Activated T-cell treated with anti-CD3 and anti-CD28 coated beads, Interleukin-2, amount 50 U/mL, for 1 hour (primary cell): Measurements from ENCODE around the gene VMAC.

Experiments used
- DNase-seq: peaks from one replicate; pipeline ENCODE4 v3.0.0-alpha.2; 2020

Gene VMAC

DNA sequence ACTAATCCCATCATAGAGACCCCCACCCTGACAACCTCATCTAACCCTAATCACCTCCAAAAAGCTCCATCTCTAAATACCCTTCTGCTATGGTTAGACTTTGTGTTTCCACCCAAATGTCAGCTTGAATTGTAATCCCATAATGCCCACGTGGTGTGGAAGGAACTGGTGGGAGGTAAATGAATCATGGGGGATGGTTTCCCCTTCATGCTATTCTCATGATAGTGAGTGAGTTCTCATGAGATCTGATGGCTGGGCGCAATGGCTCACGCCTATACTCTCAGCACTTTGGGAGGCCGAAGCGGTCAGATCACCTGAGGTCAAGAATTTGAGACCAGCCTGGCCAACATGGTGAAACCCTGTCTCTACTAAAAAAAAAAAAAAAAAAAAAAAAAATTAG is 2.6 kb downstream of the VMAC start:
- DNase-seq: no peak

DNA sequence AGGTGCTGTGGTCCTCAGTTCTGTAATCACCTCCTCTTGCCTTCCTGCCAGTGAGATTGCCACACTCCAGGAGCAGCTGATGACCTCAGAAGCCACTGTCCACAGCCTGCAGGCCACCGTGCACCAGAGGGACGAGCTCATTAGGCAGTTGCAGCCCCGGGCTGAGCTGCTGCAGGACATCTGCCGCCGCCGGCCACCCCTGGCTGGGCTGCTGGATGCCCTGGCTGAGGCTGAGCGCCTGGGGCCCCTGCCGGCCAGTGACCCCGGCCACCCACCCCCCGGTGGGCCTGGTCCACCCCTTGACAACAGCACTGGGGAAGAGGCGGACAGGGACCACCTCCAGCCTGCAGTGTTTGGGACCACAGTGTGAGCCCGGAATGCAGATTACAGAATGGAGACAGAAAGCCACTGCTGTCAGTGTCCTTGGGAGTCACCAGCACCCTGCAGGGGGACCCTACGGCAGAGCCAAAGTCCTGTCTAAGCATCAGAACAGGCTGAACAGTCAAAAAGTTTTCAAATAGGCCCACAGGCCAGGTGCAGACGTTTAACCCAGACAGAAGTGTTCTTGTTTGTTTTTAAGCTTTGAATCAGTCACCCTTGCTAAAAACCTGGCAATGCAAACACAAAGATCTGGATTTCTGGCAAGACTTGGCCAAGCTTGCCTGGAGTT is 4.2 kb downstream of the VMAC start:
- DNase-seq: no peak

DNA sequence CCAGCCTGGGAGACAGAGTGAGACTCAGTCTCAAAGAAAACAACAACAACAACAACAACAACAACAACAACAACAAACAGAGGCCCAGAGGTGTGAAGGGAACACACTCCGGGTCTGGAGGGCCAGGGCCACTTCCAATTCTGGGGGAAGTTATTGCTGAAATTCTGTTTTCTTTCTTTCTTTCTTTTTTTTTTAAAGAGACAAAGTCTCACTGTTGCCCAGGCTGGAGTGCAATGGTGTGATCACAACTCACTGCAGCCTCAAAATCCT is 5.9 kb downstream of the VMAC start:
- DNase-seq: no peak

DNA sequence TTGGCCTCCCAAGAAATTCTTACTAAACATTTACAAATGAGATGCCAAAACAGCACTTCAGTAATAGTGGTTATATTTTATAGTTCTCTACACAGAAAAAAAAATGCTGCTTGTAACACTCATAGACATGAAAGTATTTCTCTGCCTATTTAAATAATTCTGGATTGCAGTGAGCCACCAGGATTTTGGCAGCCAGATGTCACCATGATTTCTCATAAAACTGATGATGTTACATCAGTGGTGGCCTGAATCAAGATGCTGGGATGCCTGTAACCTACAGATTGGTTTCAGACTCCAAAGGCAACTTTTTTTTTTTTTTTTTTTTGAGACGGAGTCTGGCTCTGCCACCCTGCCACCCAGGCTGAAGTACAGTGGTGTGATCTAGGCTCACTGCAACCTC is 6.7 kb downstream of the VMAC start:
- no peak for DNase-seq

DNA sequence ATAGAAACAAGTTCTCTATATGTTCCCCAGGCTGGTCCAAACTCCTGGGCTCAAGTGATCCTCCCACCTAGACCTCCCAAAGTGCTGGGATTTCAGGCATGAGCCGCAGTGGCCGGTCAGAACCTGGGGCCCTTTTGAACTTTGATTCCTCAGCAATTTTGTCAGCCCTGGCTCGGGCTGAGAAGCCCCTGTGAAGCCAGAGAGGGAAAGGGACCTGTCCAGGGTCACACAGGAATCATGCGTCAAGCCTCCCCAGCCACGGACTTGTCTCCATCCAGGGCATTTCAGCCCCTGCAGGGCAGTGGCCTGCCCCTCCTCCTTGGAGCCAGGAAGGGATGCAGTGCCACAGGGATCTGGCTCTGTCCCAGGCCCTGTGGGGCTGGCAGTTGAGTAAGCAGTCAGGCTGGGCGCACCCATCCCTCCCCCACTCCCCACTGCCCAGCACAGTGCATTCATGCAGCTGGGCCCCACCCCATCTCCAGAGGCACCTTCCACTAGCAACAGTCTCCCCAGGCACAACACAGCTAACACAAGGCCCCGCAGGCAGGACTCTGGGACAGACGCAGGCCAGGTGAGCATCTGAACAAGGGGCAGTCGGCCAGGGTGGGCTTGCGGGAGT is 9.2 kb downstream of the VMAC start, which contains the start of gene CAPS:
Gene CAPS, plus strand, starts transcription at position 516 of the 619 bp plus-strand sequence. CDS start 153 bp downstream, outside the sequence.
- no peak for DNase-seq

DNA sequence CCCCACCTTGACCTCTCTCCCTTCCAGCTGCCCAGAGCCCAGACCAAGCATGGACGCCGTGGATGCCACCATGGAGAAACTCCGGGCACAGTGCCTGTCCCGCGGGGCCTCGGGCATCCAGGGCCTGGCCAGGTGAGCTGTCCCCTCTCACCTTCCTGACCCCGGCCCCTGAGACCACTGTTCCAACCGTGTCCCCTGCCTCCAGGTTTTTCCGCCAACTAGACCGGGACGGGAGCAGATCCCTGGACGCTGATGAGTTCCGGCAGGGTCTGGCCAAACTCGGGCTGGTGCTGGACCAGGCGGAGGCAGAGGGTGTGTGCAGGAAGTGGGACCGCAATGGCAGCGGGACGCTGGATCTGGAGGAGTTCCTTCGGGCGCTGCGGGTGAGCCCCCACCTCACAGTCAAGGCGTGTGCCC is 9.7 kb downstream of the VMAC start:
- no peak for DNase-seq

DNA sequence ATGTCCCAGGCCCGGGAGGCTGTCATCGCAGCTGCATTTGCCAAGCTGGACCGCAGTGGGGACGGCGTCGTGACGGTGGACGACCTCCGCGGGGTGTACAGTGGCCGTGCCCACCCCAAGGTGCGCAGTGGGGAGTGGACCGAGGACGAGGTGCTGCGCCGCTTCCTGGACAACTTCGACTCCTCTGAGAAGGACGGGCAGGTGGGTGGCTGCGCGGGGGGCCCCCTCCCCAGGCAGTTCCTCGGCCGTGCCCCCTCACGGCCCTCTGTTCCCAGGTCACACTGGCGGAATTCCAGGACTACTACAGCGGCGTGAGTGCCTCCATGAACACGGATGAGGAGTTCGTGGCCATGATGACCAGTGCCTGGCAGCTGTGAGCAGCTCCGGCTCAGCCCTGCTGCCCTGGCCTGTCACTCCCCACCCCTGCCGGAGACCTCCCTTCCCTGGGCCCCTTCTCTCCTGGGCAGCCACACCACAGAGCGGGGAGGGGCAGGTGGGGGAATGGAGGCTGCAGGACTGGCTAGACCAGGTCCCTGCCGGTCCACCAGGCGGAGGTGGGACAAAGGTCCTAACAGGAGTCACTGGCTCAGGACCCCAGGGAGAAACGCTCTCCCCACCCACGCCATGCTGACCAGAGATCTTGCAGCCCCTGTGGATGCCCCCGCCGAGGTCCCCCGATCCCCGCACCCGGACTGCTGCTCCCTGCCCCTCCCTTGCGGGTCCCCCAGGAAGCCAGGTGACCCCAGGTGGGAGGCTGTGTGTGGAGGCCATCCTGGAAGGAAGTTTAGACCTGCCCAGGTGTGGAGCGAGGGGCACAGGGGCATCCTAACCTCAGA is 10.5 kb downstream of the VMAC start:
- no peak for DNase-seq

DNA sequence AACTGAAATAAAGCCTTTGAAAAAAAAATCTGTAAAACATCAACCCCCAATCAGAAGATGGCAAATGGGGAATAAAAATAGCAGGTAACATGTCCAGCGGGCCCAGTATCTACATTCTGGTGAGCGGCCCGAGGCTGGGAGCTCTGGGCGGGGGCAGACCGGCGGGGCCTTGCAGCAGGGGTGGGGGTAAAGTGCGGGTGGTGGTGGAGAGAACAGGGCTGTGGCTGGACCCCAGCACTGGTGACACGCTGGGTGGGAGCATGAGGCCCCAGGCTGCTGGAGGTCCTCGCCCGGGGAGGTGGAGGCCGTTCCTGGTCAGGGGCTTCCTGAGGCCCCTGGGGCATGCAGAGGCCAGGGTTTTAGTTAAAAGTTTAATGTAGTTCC is 11.1 kb downstream of the VMAC start:
- DNase-seq: no peak

DNA sequence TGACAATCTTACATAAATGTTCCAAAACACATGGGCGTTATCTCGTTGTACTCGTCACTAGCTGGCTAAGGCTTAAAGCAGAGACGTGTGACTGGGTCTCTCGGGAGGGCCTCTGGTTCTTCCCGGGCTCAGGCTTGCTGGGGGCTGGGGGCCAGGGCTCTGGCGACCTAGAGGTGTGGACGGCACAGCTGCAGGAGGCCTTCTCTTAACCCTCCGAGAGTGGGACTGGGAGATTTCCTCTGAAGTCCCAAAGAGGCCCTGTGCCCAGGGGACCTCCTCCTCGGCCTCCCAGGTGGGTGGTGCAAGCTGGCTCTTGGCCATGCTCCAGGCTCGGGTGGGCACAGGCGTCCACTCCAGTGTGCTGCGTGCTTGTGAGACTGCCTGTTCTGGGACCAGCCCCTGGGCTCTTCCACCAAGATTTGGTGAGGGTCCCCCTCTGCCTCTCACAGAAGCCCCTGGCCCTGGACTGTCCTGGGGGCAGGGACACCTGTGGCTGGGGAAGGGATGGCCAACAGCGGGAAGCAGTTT is 11.6 kb downstream of the VMAC start:
- no peak for DNase-seq

DNA sequence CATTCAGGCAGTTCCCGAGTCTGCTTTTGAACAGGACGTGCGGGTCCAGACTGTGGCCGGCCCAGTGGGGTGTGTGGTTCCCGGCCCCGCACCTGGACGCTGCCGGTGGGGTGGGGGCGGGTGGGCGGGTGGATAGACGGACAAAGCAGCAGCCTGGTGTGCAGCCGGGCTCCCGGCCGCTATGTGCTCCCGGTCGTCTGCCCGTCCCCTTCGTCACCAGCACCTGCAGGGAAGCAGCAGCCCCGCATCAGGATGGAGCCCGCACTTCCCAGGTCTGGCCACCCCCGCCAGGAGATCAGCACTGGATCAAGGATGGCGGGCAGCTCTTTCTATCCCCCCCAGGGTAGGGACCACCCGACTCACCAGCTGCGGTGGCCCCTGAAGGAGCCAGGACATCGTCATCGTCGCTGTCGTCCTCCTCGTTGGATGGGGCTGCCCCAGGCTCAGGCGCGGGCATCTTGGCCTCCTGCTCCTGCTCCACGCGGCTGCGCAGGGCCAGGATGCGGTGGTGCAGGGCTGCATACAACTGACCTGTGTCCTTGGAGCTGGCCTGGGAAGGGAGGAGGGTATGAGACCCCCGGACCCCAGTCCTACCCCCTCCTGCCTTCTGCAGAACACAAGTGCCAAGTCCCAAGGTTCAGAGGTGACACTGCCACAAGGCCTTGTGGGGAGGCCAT is 12.9 kb downstream of the VMAC start:
- DNase-seq: no peak

DNA sequence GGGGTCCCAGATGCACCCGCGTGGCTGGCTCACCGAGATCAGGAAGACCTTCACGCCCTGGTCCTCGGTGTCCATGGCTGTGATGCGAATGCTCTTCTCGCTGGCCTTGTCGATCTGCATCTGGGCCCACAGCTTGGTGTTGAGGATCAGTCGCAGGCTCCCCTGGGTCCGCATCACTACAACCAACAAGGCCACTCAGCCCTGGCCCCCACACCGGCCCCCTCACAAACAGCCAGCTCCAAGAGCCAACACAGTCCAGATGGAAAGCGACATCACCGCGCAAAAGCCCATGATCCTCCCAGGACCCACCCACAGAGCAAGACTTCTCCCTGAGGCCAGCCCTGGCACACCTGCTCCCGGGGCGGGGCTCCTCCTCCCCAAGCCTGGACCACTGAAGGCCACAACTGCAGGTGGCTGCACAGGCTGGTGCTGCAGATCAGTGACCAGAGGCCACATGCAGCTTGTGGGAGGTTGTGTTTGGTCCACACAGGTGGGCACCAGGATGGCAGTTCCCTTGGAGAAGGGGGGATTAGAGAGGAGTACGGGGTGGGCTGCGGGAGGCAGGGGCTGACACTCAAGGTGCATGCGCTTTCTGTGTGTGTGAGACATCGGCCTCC is 13.9 kb downstream of the VMAC start:
- DNase-seq: no peak

DNA sequence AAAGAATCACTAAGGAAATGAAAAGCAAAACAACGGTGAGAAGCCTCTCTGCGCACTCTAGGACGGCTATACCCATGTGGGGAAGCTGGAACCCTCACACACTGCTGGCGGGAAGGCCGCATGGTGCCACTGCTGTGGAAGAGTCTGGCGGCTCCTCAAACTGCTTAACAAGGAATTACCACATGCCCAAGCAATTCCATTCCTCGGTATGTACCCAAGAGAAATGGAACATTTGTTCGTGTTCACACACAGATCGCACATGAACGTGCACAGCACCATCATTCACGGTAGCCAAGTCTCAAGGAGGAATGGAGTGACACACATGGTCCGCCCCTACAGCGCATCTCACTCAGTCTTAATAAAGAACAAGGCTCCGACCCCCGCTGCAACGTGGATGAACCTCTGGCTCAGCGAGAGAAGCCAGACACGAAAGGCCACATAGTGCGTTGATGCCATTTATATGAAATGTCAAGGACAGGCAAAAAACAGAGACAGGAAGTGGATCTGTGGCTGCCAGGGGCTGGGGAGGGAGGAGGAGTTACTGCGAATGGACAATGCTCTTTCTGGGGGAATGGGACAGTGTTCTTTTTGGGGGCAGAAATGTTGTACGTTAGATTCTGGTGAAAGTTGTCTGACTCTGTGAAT is 17.0 kb downstream of the VMAC start:
- DNase-seq: no peak

DNA sequence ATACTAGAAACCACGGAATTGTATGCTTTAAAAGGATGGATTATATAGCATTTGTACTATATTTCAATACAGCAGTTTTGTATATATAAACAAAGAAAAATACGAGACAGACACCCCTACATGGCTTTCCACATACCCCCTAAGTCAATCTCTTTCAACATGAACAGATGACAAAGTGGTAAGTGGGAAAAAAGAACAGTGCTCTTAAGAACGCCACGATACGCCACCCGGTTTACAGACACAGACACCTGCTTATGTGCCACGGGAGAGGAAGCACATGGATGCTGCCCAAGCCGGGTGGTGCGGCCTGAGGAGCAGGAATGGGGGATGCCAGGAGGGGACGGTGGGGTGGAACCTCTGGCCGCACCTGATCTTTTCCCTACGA is 17.5 kb downstream of the VMAC start:
- no peak for DNase-seq

DNA sequence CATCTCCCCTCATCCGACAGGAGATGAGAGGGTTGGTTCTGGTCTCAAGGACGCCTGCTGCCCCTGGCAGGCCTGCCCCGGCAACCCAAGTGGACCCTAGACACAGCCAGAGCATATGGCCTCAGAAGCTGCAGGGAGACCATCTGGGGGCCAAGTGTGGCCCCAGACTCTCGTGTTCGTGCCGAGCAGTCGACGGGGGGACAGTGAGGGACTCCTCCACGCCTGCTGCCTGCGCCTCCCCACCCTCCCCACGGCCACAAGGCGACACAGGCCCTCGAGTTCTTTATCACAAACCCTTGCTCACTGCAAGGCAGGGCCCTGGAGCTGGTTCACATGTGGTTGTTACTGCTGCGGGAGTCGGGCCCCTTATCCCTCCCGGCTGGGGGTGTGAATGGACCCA is 18.7 kb downstream of the VMAC start:
- no peak for DNase-seq

DNA sequence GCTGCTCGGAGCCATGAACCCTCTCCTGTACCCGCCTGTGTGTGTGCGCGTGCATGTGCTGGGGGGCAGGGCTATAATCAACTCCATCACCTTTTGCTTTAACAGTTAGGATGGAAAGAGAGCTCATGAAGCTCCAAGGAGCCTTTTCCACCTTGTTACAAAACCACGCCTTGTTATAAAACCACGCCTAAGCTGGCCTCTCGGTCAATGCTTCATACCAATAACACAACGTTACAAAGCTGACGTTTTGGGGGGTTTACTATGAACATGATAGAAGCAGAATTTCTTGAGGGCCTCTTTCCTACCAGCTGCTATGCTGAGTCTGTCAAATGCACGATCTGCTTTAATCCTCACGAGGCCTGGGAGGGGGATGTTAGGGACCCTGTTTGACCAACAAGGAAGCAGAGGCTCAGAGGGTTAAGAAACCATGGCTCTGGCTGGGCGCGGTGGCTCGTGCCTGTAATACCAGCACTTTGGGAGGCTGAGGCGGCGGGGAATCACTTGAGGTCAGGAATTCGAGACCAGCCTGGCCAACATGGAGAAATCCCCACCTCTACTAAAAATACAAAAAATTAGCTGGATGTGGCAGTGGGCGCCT is 21.3 kb downstream of the VMAC start:
- no peak for DNase-seq

DNA sequence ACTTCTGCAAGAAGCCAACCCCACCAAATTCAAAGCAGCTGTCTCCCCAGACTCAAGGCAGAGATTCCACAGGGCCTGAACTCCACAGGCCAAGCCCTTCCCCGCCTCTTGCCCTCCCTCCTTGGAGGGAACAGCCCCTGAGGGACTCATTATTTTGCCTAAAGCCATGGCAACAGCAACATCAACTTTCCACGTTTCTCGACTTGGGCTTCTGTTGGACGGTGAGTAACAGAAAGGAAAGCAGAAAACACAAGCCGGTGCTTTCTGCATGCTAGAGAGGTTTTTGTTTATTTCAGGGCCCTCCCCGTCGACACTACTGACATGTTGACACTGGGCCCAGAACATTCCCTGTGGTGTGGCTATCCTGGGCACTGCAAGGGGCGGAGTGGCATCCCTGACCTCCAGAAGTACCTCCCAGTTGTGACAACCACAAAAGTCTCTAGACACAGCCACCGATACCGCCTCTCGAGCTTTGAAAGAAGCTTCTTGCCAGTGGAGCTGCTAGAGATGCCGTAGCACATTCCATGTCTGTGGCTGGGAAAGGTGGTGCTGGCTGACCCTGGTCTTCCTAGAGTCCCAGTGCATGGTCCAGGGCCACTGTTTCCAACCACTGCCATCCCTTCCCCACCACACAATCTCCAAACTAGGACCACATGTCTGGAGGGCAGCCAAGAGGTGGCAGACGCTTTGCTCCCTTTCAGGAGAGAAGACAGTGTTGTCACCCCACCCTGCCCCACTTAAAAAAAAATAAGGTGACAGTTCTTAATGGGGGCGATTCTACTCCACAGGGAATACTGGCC is 22.2 kb downstream of the VMAC start:
- DNase-seq: no peak

DNA sequence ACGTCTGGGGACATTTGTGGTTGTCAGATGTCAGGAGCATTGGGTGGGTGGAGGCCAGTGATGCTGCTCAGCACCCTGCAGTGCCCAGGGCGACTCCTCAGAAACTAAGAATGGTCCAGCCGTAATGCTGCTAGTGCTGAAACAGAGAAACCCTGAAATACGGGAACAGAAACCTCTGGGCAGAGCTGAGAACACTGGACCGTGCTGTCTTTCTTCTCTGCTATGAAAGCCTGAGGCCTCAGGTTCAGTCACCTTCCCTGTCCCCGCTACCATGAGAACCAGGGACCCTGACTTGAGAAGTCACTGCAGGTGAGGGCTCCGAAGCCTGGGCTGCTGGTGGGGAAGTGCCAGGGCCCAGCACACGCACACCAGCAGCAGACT is 22.8 kb downstream of the VMAC start:
- no peak for DNase-seq

DNA sequence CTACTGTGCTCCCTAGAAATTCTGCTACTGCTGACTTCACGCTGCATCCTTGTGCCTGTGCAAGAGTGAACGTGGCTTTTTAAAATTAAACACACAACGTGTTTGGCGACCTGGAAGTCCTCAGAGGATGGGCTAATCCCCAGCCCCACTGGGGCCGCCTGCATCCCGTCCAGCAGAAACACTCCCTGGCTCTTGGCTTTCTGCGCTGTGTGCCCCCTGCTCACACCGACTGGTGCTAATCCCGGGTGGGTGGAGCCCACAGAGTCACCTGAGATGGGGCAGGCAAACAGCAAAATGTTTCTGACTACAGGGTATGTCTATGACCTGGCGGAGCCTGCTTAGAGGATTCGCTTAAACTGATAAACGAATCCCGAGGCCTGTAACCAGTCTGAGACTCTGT is 24.5 kb downstream of the VMAC start:
- DNase-seq: no peak

DNA sequence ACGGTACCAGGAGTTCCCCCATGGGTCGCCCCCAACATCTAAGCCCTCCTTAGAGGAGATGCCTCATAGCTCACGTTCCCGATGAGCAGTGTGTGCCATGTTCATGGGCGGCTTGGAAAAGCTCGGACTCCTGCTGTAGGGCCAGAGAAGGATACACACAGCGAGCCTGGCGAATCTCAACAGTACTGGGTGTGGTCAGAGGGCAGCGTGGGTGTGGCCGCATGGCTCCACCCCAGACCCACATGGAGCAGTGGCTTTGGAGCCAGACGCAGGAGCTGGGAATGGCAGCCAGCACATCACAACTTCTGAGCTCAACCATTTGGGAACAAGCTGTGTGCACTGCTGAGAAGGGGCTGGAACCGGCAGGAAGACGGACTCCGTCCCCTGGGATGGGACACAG is 25.0 kb downstream of the VMAC start:
- DNase-seq: no peak

DNA sequence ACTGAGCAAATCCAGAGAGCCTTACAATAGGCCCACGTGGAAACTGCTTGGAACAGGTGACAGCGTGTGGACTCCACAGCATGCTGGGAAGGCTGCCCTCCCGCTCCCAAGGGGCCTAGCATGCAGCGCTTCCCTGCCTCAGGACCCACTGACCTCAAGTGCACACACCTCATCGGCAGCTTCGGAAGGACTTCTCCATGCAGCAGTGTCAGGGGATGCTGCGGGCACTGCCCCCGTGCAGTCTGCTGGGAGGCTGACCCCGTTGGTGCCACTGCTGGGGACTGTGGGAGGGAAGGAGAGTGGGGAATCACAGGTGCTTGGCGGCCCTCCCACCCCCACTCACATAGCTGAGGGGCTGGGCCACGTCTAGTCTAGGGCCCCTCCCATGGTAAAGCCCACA is 26.6 kb downstream of the VMAC start:
- no peak for DNase-seq

DNA sequence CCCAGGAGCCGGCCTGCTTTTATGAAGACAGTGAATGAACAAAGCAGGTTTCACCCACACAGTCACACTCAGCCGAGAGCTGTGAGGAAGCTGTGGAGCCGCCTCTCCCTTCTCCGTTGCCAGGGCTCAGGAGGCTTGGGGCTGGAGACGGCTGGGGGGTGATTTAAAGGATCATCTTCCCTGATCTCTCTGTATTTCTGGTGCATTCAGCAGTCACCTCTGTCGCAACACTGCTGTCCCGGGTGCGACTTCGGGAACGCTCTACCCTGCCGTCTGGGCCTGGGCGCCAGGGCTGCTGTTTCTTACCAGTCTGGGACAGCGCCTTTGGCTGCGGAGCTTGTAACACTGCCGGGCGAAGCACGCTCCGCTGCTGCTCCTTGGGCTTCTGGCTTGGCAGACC is 27.5 kb downstream of the VMAC start:
- DNase-seq: no peak
